ENCODE data around the gene C2orf78.

DNA sequence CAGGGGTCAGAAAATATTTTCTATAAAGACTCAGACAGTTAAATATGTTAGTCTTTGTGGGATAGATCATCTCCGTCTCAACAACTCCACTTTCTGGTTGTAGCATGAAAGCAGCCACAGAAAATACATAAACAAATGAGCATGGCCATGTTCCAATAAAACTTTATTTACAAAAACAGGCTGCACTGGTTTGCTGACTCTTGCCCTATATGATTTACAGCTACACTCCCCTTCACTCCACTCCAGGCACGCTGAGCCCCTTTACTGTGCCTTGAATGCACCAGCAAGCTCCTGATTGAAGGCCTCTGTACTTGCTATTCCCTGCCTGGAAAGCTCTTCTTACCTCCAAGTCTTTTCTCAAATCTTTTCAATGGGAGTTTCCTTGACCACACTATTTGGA lies 39.0 kb downstream of the C2orf78 start:
- TF ChIP-seq, protein P1, sequence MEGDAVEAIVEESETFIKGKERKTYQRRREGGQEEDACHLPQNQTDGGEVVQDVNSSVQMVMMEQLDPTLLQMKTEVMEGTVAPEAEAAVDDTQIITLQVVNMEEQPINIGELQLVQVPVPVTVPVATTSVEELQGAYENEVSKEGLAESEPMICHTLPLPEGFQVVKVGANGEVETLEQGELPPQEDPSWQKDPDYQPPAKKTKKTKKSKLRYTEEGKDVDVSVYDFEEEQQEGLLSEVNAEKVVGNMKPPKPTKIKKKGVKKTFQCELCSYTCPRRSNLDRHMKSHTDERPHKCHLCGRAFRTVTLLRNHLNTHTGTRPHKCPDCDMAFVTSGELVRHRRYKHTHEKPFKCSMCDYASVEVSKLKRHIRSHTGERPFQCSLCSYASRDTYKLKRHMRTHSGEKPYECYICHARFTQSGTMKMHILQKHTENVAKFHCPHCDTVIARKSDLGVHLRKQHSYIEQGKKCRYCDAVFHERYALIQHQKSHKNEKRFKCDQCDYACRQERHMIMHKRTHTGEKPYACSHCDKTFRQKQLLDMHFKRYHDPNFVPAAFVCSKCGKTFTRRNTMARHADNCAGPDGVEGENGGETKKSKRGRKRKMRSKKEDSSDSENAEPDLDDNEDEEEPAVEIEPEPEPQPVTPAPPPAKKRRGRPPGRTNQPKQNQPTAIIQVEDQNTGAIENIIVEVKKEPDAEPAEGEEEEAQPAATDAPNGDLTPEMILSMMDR (IDR thresholded peaks at IDR 0.05): no peak
- no peak for TF ChIP-seq EP300 (IDR thresholded peaks at IDR 0.05)
- TF ChIP-seq POLR2A (IDR thresholded peaks at IDR 0.05): no peak
